Activated CD4-positive, alpha-beta T cell treated with anti-CD3 and anti-CD28 coated beads, Interleukin-10, Interleukin-2, amounts not matched to agents 100 ng/mL and 50 ng/mL, durations not matched to agents 16 hours and 8 hours (primary cell): ENCODE measurements around the gene CTAG2.
"Not testable (repeated sequence)": the region's sequence is repeated elsewhere in the genome, so short reads cannot be mapped to it uniquely, and the experiment has no call there.

Source experiments
- DNase-seq: peaks from one replicate; pipeline ENCODE4 v3.0.0-alpha.2; 2020

Gene CTAG2

GRCh38 chrX:154645745-154646378 lies 7.5 kb downstream of the CTAG2 start:
- DNase-seq: not testable (repeated sequence)

GRCh38 chrX:154643708-154644107 lies 9.7 kb downstream of the CTAG2 start:
- DNase-seq: not testable (repeated sequence)

- not testable (repeated sequence) for DNase-seq
These were observed 11.6 kb downstream of the CTAG2 start for GRCh38 chrX:154641740-154642139.

GRCh38 chrX:154633661-154634060 lies 19.7 kb downstream of the CTAG2 start:
- DNase-seq: not testable (repeated sequence)

GRCh38 chrX:154630949-154631348 lies 22.4 kb downstream of the CTAG2 start:
- not testable (repeated sequence) for DNase-seq

- DNase-seq: not testable (repeated sequence)
These were observed 24.4 kb downstream of the CTAG2 start for GRCh38 chrX:154628960-154629359.

GRCh38 chrX:154620767-154621414 lies 32.5 kb downstream of the CTAG2 start:
- not testable (repeated sequence) for DNase-seq

GRCh38 chrX:154619182-154619581 lies 34.2 kb downstream of the CTAG2 start, which contains the start of gene CTAG1B:
Gene CTAG1B (minus strand): TSS chrX:154619282. CDS start chrX:154619218, 64 bp downstream.
- DNase-seq: not testable (repeated sequence)

- not testable (repeated sequence) for DNase-seq
These were observed 39.8 kb downstream of the CTAG2 start for GRCh38 chrX:154613586-154613985.

GRCh38 chrX:154611146-154611545 lies 42.2 kb downstream of the CTAG2 start:
- DNase-seq: not testable (repeated sequence)

GRCh38 chrX:154608823-154609222 lies 44.6 kb downstream of the CTAG2 start:
- DNase-seq: not testable (repeated sequence)

GRCh38 chrX:154607976-154608375 lies 45.4 kb downstream of the CTAG2 start:
- DNase-seq: not testable (repeated sequence)

GRCh38 chrX:154607370-154607769 lies 46.0 kb downstream of the CTAG2 start:
- DNase-seq: no peak

GRCh38 chrX:154605566-154605965 lies 47.8 kb downstream of the CTAG2 start:
- DNase-seq: no peak

- no peak for DNase-seq
These were observed 49.6 kb downstream of the CTAG2 start for GRCh38 chrX:154603438-154604430.

- no peak for DNase-seq
These were observed 50.5 kb downstream of the CTAG2 start for GRCh38 chrX:154602766-154603437.

GRCh38 chrX:154602226-154602625 lies 51.2 kb downstream of the CTAG2 start:
- DNase-seq: no peak
